SK-N-SH treated with all-trans-retinoic acid at 6 μM for 48 hours (cell line): ENCODE results near the gene GOLPH3.

Source experiments
- ATAC-seq: fragments of 200-7000 bp; cut with Tn5 transposase; 3 replicates; pipeline ENCODE4 v1.9.1; 2020; ENCODE audit warnings: mild to moderate bottlenecking, moderate library complexity
- ARNTL ChIP-seq: fragments of 450-650 bp; formaldehyde crosslinking; IDR thresholded peaks from 2 replicates; pipeline ENCODE4 v1.5.0; 2020; ENCODE audit warnings: low read depth, mild to moderate bottlenecking, moderate library complexity, borderline replicate concordance
- BACH2 ChIP-seq: fragments of 250-450 bp; sonication (Bioruptor Pico); IDR thresholded peaks from 2 replicates; pipeline ENCODE4 v1.9.0; 2021; ENCODE audit warnings: mild to moderate bottlenecking, borderline replicate concordance
- CREB5 ChIP-seq: fragments of 250-450 bp; sonication (Bioruptor Pico); IDR thresholded peaks from 2 replicates; pipeline ENCODE4 v1.5.1; 2020; ENCODE audit warnings: low read depth, mild to moderate bottlenecking, moderate library complexity
- CSDC2 ChIP-seq: fragments of 250-450 bp; sonication (Bioruptor Pico); IDR thresholded peaks from 2 replicates; pipeline ENCODE4 v1.5.0; 2020; ENCODE audit warnings: mild to moderate bottlenecking, moderate library complexity
- CSRNP3 ChIP-seq: fragments of 250-450 bp; sonication (Bioruptor Pico); IDR thresholded peaks from 2 replicates; pipeline ENCODE4 v1.5.1; 2021; ENCODE audit warnings: mild to moderate bottlenecking, moderate library complexity
- GLIS3 ChIP-seq: fragments of 250-450 bp; sonication (Bioruptor Pico); IDR thresholded peaks from 2 replicates; pipeline ENCODE4 v1.5.0; 2020; ENCODE audit warnings: mild to moderate bottlenecking, moderate library complexity
- ISL1 ChIP-seq: fragments of 250-450 bp; sonication (Bioruptor Pico); IDR thresholded peaks from 2 replicates; pipeline ENCODE4 v2.1.2; 2022; ENCODE audit warnings: mild to moderate bottlenecking, moderate library complexity
- OSR1 ChIP-seq: fragments of 250-450 bp; sonication (Bioruptor Pico); IDR thresholded peaks from 2 replicates; pipeline ENCODE4 v1.8.0; 2022; ENCODE audit warnings: moderate library complexity, mild to moderate bottlenecking, inconsistent platforms
- PPARA ChIP-seq: fragments of 250-450 bp; sonication (Bioruptor Pico); IDR thresholded peaks from 2 replicates; pipeline ENCODE4 v1.5.0; 2020; ENCODE audit warnings: mild to moderate bottlenecking, borderline replicate concordance
- RARB ChIP-seq: fragments of 250-450 bp; sonication (Bioruptor Pico); IDR thresholded peaks from 2 replicates; pipeline ENCODE4 v1.8.0; 2021; ENCODE audit warnings: mild to moderate bottlenecking, moderate library complexity
- SNAI2 ChIP-seq: fragments of 250-450 bp; sonication (Bioruptor Pico); IDR thresholded peaks from 2 replicates; pipeline ENCODE4 v1.5.0; 2020; ENCODE audit warnings: mild to moderate bottlenecking, moderate library complexity
- TCF4 ChIP-seq: fragments of 250-450 bp; sonication (Bioruptor Pico); IDR thresholded peaks from 2 replicates; pipeline ENCODE4 v1.8.0; 2021; ENCODE audit warnings: mild to moderate bottlenecking, moderate library complexity, borderline replicate concordance
- TOX ChIP-seq: fragments of 250-450 bp; sonication (Bioruptor Pico); IDR thresholded peaks from 2 replicates; pipeline ENCODE4 v1.8.0; 2021; ENCODE audit warnings: mild to moderate bottlenecking, moderate library complexity, borderline replicate concordance
- ZC3H10 ChIP-seq: fragments of 250-450 bp; sonication (Bioruptor Pico); IDR thresholded peaks from 2 replicates; pipeline ENCODE4 v1.5.1; 2021; ENCODE audit warnings: mild to moderate bottlenecking, moderate library complexity
- ZFP3 ChIP-seq: fragments of 250-450 bp; sonication (Bioruptor Pico); IDR thresholded peaks from 2 replicates; pipeline ENCODE4 v1.5.0; 2020; ENCODE audit warnings: mild to moderate bottlenecking, moderate library complexity
- ZFP30 ChIP-seq: fragments of 450-650 bp; formaldehyde crosslinking; IDR thresholded peaks from 2 replicates; pipeline ENCODE4 v1.5.0; 2022; ENCODE audit warnings: mild to moderate bottlenecking, moderate library complexity
- ZNF565 ChIP-seq: fragments of 450-650 bp; formaldehyde crosslinking; conservative IDR thresholded peaks from 2 replicates; pipeline ENCODE4 v1.5.0; 2020; ENCODE audit warnings: low read depth, mild to moderate bottlenecking, moderate library complexity
- ZNF70 ChIP-seq: fragments of 450-650 bp; formaldehyde crosslinking; IDR thresholded peaks from 2 replicates; pipeline ENCODE4 v1.5.0; 2020; ENCODE audit warnings: mild to moderate bottlenecking, moderate library complexity
- ZNF8 ChIP-seq: fragments of 450-650 bp; formaldehyde crosslinking; IDR thresholded peaks from 2 replicates; pipeline ENCODE4 v1.5.0; 2020; ENCODE audit warnings: mild to moderate bottlenecking, moderate library complexity
- TF ChIP-seq, protein P1 (sequence below): fragments of 250-450 bp; sonication (Bioruptor Pico); IDR thresholded peaks from 2 replicates; pipeline ENCODE4 v1.8.0; 2020; ENCODE audit warnings: mild to moderate bottlenecking, moderate library complexity, borderline replicate concordance
- TF ChIP-seq, protein P2 (sequence below): fragments of 250-450 bp; sonication (Bioruptor Pico); IDR thresholded peaks from 2 replicates; pipeline ENCODE4 v1.5.0; 2020; ENCODE audit warnings: mild to moderate bottlenecking, moderate library complexity
- TF ChIP-seq, protein P3 (sequence below): fragments of 250-450 bp; sonication (Bioruptor Pico); IDR thresholded peaks from 2 replicates; pipeline ENCODE4 v1.8.0; 2021; ENCODE audit warnings: low read depth, mild to moderate bottlenecking, moderate library complexity, borderline replicate concordance

Gene GOLPH3

DNA sequence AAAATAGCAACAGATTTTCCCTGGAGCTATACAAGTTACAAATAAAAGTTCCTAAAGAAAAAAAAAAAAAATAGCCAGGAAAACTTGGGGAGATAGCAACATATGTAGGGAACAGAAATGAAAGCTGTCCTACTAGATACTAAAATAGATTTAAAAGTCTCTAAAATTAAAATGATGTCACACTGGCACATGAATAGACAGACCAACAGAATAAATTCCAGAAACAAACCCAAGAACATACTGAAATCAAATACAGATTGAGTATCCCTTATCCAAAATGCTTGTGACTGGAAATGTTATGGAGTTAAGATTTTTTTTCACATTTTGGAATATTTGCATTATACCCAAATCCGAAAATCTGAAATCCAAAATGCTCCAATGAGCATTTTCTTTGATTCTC, 23.8 kb downstream of the GOLPH3 start:
- ATAC-seq: no peak
- TF ChIP-seq SNAI2 (CRISPR knock-in tag): no peak
- TF ChIP-seq ZFP30 (CRISPR knock-in tag): no peak
- no peak for TF ChIP-seq ARNTL (CRISPR knock-in tag)
- TF ChIP-seq ZNF70: no peak
- TF ChIP-seq ZNF565 (CRISPR knock-in tag): no peak
- TF ChIP-seq TCF4 (CRISPR knock-in tag): no peak
- no peak for TF ChIP-seq ZFP3
- TF ChIP-seq ISL1 (CRISPR knock-in tag): no peak
- no peak for TF ChIP-seq TOX (CRISPR knock-in tag)
- no peak for TF ChIP-seq ZNF8 (CRISPR knock-in tag)
- TF ChIP-seq OSR1: no peak
- no peak for TF ChIP-seq RARB (CRISPR knock-in tag)
- no peak for TF ChIP-seq ZC3H10 (CRISPR knock-in tag)
- TF ChIP-seq, protein P1, sequence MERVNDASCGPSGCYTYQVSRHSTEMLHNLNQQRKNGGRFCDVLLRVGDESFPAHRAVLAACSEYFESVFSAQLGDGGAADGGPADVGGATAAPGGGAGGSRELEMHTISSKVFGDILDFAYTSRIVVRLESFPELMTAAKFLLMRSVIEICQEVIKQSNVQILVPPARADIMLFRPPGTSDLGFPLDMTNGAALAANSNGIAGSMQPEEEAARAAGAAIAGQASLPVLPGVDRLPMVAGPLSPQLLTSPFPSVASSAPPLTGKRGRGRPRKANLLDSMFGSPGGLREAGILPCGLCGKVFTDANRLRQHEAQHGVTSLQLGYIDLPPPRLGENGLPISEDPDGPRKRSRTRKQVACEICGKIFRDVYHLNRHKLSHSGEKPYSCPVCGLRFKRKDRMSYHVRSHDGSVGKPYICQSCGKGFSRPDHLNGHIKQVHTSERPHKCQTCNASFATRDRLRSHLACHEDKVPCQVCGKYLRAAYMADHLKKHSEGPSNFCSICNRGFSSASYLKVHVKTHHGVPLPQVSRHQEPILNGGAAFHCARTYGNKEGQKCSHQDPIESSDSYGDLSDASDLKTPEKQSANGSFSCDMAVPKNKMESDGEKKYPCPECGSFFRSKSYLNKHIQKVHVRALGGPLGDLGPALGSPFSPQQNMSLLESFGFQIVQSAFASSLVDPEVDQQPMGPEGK (CRISPR knock-in tag): no peak
- no peak for TF ChIP-seq PPARA (CRISPR knock-in tag)
- TF ChIP-seq GLIS3 (CRISPR knock-in tag): no peak
- TF ChIP-seq, protein P2, sequence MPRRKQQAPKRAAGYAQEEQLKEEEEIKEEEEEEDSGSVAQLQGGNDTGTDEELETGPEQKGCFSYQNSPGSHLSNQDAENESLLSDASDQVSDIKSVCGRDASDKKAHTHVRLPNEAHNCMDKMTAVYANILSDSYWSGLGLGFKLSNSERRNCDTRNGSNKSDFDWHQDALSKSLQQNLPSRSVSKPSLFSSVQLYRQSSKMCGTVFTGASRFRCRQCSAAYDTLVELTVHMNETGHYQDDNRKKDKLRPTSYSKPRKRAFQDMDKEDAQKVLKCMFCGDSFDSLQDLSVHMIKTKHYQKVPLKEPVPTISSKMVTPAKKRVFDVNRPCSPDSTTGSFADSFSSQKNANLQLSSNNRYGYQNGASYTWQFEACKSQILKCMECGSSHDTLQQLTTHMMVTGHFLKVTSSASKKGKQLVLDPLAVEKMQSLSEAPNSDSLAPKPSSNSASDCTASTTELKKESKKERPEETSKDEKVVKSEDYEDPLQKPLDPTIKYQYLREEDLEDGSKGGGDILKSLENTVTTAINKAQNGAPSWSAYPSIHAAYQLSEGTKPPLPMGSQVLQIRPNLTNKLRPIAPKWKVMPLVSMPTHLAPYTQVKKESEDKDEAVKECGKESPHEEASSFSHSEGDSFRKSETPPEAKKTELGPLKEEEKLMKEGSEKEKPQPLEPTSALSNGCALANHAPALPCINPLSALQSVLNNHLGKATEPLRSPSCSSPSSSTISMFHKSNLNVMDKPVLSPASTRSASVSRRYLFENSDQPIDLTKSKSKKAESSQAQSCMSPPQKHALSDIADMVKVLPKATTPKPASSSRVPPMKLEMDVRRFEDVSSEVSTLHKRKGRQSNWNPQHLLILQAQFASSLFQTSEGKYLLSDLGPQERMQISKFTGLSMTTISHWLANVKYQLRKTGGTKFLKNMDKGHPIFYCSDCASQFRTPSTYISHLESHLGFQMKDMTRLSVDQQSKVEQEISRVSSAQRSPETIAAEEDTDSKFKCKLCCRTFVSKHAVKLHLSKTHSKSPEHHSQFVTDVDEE (CRISPR knock-in tag): no peak
- TF ChIP-seq, protein P3, sequence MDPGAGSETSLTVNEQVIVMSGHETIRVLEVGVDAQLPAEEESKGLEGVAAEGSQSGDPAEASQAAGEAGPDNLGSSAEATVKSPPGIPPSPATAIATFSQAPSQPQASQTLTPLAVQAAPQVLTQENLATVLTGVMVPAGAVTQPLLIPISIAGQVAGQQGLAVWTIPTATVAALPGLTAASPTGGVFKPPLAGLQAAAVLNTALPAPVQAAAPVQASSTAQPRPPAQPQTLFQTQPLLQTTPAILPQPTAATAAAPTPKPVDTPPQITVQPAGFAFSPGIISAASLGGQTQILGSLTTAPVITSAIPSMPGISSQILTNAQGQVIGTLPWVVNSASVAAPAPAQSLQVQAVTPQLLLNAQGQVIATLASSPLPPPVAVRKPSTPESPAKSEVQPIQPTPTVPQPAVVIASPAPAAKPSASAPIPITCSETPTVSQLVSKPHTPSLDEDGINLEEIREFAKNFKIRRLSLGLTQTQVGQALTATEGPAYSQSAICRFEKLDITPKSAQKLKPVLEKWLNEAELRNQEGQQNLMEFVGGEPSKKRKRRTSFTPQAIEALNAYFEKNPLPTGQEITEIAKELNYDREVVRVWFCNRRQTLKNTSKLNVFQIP (CRISPR knock-in tag): no peak

GRCh38 chr5:32147959-32148358, 26.2 kb downstream of the GOLPH3 start:
- no peak for ATAC-seq
- TF ChIP-seq ZNF70: no peak
- no peak for TF ChIP-seq CREB5 (CRISPR knock-in tag)
- TF ChIP-seq, all 23 proteins: peak for 0

GRCh38 chr5:32147236-32147635, 26.9 kb downstream of the GOLPH3 start:
- ATAC-seq: no peak
- TF ChIP-seq ZNF8 (CRISPR knock-in tag) (no peak), BACH2 (CRISPR knock-in tag) (no peak), PPARA (CRISPR knock-in tag) (no peak), ZNF565 (CRISPR knock-in tag) (no peak), GLIS3 (CRISPR knock-in tag) (no peak), CREB5 (CRISPR knock-in tag) (no peak), OSR1 (no peak), ARNTL (CRISPR knock-in tag) (no peak), RARB (CRISPR knock-in tag) (no peak), CSRNP3 (no peak), ZC3H10 (CRISPR knock-in tag) (no peak), CSDC2 (no peak)
- TF ChIP-seq, protein P2 (CRISPR knock-in tag): no peak
- TF ChIP-seq, protein P1 (CRISPR knock-in tag): no peak
